Spleen (tissue), 11 donors: ENCODE data around the gene DRC1. TPM values are rescaled to one million over a fixed set of nuclear protein-coding genes. Genes with fewer than 3 reads are reported as not detected.

Source experiments
- DNase-seq: peaks from one replicate; pipeline ENCODE4 v3.0.0-alpha.2; 2020
- H3K27ac ChIP-seq, 8 donors: fragments of 200-600 bp; sonication (generic) in 7 of 8; 1 replicate in 4 of 8; 2 replicates in 4 of 8; pipeline versions ENCODE4 v1.5.0 to v1.8.0; 2016 to 2021; ENCODE audit warnings: inconsistent platforms in 4 of 8, mild to moderate bottlenecking in 4 of 8, moderate library complexity in 1 of 8
- H3K27me3 ChIP-seq, 7 donors: fragments of 200-600 bp; sonication (generic) in 6 of 7; replicated peaks in 1 of 7; 1 replicate in 4 of 7; 2 replicates in 3 of 7; pipeline versions ENCODE4 v1.5.0 to v1.8.0; 2016 to 2021; ENCODE audit warnings: inconsistent platforms in 3 of 7, mild to moderate bottlenecking in 1 of 7
- H3K36me3 ChIP-seq, 6 donors: fragments of 200-600 bp; sonication (generic) in 5 of 6; 1 replicate in 4 of 6; 2 replicates in 2 of 6; pipeline versions ENCODE4 v1.5.0 to v1.8.0; 2016 to 2021; ENCODE audit warnings: inconsistent platforms in 2 of 6
- H3K4me1 ChIP-seq, 6 donors: fragments of 200-600 bp; sonication (generic) in 5 of 6; 1 replicate in 3 of 6; 2 replicates in 3 of 6; pipeline versions ENCODE4 v1.5.0 to v1.8.0; 2016 to 2021; ENCODE audit warnings: inconsistent platforms in 3 of 6
- H3K4me3 ChIP-seq, 8 donors: fragments of 200-600 bp; sonication (generic) in 7 of 8; 1 replicate in 4 of 8; 2 replicates in 4 of 8; pipeline versions ENCODE4 v1.5.0 to v1.8.0; 2016 to 2021; ENCODE audit warnings: inconsistent platforms in 4 of 8, mild to moderate bottlenecking in 4 of 8, moderate library complexity in 2 of 8
- H3K9me3 ChIP-seq, 8 donors: fragments of 200-600 bp; sonication (generic) in 7 of 8; 1 replicate in 4 of 8; 2 replicates in 4 of 8; pipeline versions ENCODE4 v1.5.0 to v1.8.0; 2016 to 2021; ENCODE audit warnings: inconsistent platforms in 4 of 8
- CTCF ChIP-seq, 11 experiments: fragments of 200-600 bp in 7 of 11; fragments of 450-650 bp in 4 of 11; sonication (generic) in 4 of 11; IDR thresholded peaks in 8 of 11; conservative IDR thresholded peaks in 3 of 11; 1 replicate in 7 of 11; 2 replicates in 4 of 11; pipeline versions ENCODE4 v1.4.0 to v1.8.0; 2016 to 2021; ENCODE audit warnings: antibody characterized with exemption in 11 of 11, inconsistent platforms in 4 of 11, mild to moderate bottlenecking in 1 of 11
- POLR2A ChIP-seq, 3 donors: fragments of 450-650 bp; IDR thresholded peaks; one replicate each; pipeline ENCODE4 v1.5.1; 2017; ENCODE audit warnings: antibody characterized with exemption in 3 of 3, mild to moderate bottlenecking in 1 of 3
- POLR2AphosphoS5 ChIP-seq, 3 donors: sonication (generic); formaldehyde crosslinking; IDR thresholded peaks; one replicate each; pipeline ENCODE4 v1.5.1; 2017; ENCODE audit warnings: antibody characterized with exemption in 3 of 3
- WGBS, 5 donors: extraction: QIAGEN DNeasy Blood & Tissue Kit in 3 of 5; methylation state at CpG; one replicate each; pipeline versions ENCODE4 v1.1.5 to v1.1.7; 2013 to 2018; 5-methylcytosine and 5-hydroxymethylcytosine counted together
- intact Hi-C: fragments of 100-400 bp; cut with DNase I; formaldehyde crosslinking; loops from one replicate; pipeline ENCODE4 v1.15.0; 2023; ENCODE audit warnings: low total_unique reads
- polyA plus RNA-seq, 3 donors: library from polyadenylated mRNA; stranded (reverse); fragments of 200-250 nt; gene quantifications; one replicate each; pipeline ENCODE4 v1.2.1, GENCODE V29; 2013
- total RNA-seq, 7 donors: library from RNA; depleted of rRNA in 3 of 7; stranded (reverse); fragments of >200 nt in 3 of 7; fragmentation: NEBNext Ultra II Directional in 4 of 7; extraction: Animal tissue kit (Norgen Biotek cat#: 25700) in 4 of 7; gene quantifications; one replicate each; pipeline versions ENCODE4 v1.1.0 to v1.2.1, GENCODE V29; 2016 to 2021
- donor health status: healthy with polysubstance abuse.
- donor health status: DM: no; HTN: no; CAD: no; lungs with moderate emphysema.
- donor health status: DM: no; HTN: no; CAD: no.
- donor health status: Bipolar disorder and iron deficiency.
- donor health status: healthy.
- donor health status: DM: no; HTN: no; CAD: no.
- donor health status: DM: yes; HTN: yes; CAD: no.

The DRC1 gene
- total and polyA plus RNA-seq, 10 donors, result 0.04 to 0.25 (median 0.23) TPM; not detected in 7

GRCh38 chr2:26475832-26476501 is 74.2 kb downstream of the DRC1 start:
- DNase-seq, result peak; percentile 64
- Histone ChIP-seq H3K36me3 (no peaks in the 10 kb centered on the region), H3K9me3 (no peaks in the 10 kb centered on the region), H3K4me1 (peaks cover 0 to 9% (median 0%) of the 10 kb centered on the region in 6 donors), H3K27me3 (peaks cover 0 to 25% (median 0%) of the 10 kb centered on the region in 7 donors), H3K4me3 (no peak overlapping the region), H3K27ac (no peak overlapping the region)
- WGBS, 5 donors, result 82 to 93% (median 89%) methylated on average over 15 to 22 of the region's 22 CpGs
- intact Hi-C loops, result no loop called here
- TF ChIP-seq CTCF (IDR thresholded peaks at IDR 0.05 in 8 of 11, conservative IDR thresholded peaks at IDR 0.05 in 3 of 11), result no peak
- no peak for TF ChIP-seq POLR2A (IDR thresholded peaks at IDR 0.05)
- no peak for TF ChIP-seq POLR2AphosphoS5 (IDR thresholded peaks at IDR 0.05)

GRCh38 chr2:26477126-26477910 is 75.6 kb downstream of the DRC1 start:
- TF ChIP-seq CTCF (IDR thresholded peaks at IDR 0.05 in 8 of 11, conservative IDR thresholded peaks at IDR 0.05 in 3 of 11), result no peak
- no peak for TF ChIP-seq POLR2AphosphoS5 (IDR thresholded peaks at IDR 0.05)
- no peaks in the 10 kb centered on the region for H3K9me3 ChIP-seq
- intact Hi-C loops, result no loop called here
- 39 to 51% (median 48%) methylated on average over 29 to 33 of the region's 33 CpGs for WGBS, 5 donors
- H3K36me3 ChIP-seq, result no peaks in the 10 kb centered on the region
- no peak overlapping the region for H3K4me3 ChIP-seq
- H3K27ac ChIP-seq, result no peak overlapping the region
- DNase-seq, result peak; percentile 74
- peaks cover 0 to 25% (median 0%) of the 10 kb centered on the region in 7 donors for H3K27me3 ChIP-seq
- H3K4me1 ChIP-seq, result peaks cover 0 to 9% (median 0%) of the 10 kb centered on the region in 6 donors

GRCh38 chr2:26477911-26478253 is 76.2 kb downstream of the DRC1 start, which contains the start of gene OTOF:
Gene OTOF (minus strand): TSS chr2:26478124.
- DNase-seq, result no peak
- Histone ChIP-seq H3K27me3 (peaks cover 0 to 25% (median 0%) of the 10 kb centered on the region in 7 donors), H3K9me3 (no peaks in the 10 kb centered on the region), H3K36me3 (no peaks in the 10 kb centered on the region), H3K4me1 (peaks cover 0 to 9% (median 0%) of the 10 kb centered on the region in 6 donors), H3K27ac (no peak within 1 kb of the TSS), H3K4me3 (no peak within 1 kb of the TSS)
- WGBS, 5 donors, result 50 to 74% (median 59%) methylated on average over 2 to 3 of the region's 3 CpGs
- intact Hi-C loops, result no loop called here
- TF ChIP-seq CTCF (IDR thresholded peaks at IDR 0.05 in 8 of 11, conservative IDR thresholded peaks at IDR 0.05 in 3 of 11) (no peak), POLR2AphosphoS5 (IDR thresholded peaks at IDR 0.05) (no peak), POLR2A (IDR thresholded peaks at IDR 0.05) (no peak)

- intact Hi-C loops, result no loop called here
- H3K36me3 ChIP-seq, result no peaks in the 10 kb centered on the region
- no peaks in the 10 kb centered on the region for H3K9me3 ChIP-seq
- DNase-seq, result no peak
- H3K27ac ChIP-seq, result no peak overlapping the region
- 87 to 94% (median 92%) methylated on average over 5 of the region's 5 CpGs for WGBS, 5 donors
- H3K4me1 ChIP-seq, result peaks cover 0 to 11% (median under 1%) of the 10 kb centered on the region in 6 donors
- TF ChIP-seq POLR2A (IDR thresholded peaks at IDR 0.05), result no peak
- no peak for TF ChIP-seq CTCF (IDR thresholded peaks at IDR 0.05 in 8 of 11, conservative IDR thresholded peaks at IDR 0.05 in 3 of 11)
- TF ChIP-seq POLR2AphosphoS5 (IDR thresholded peaks at IDR 0.05), result no peak
- H3K27me3 ChIP-seq, result peaks cover 0 to 25% (median 0%) of the 10 kb centered on the region in 7 donors
- H3K4me3 ChIP-seq, result no peak overlapping the region
These were observed 76.6 kb downstream of the DRC1 start for GRCh38 chr2:26478366-26478765.
